Keratinocyte (primary cell): ENCODE results near the gene GCKR.

Experiments used
- CTCF ChIP-seq, 3 experiments: IDR thresholded peaks in 1 of 3; conservative IDR thresholded peaks in 1 of 3; optimal IDR thresholded peaks in 1 of 3; 2 replicates in 2 of 3; 3 replicates in 1 of 3; pipeline versions ENCODE3 to v1.5.1; 2011; ENCODE audit warnings: low read length in 3 of 3, mild to moderate bottlenecking in 3 of 3, moderate library complexity in 2 of 3, control low read depth in 1 of 3, inconsistent platforms in 1 of 3; ENCODE audit not compliant: insufficient read depth in 2 of 3; ENCODE audit errors: extremely low read depth in 1 of 3
- EZH2 ChIP-seq: IDR thresholded peaks from one replicate; pipeline ENCODE4 v1.6.1; 2012; ENCODE audit warnings: inconsistent platforms, mild to moderate bottlenecking, low read length, moderate library complexity

- TF ChIP-seq CTCF (optimal IDR thresholded peaks at IDR 0.05 in 1 of 3, IDR thresholded peaks at IDR 0.05 in 1 of 3, conservative IDR thresholded peaks at IDR 0.05 in 1 of 3; ENCODE audit: extremely low read depth in 1 of 3, insufficient read depth in 2 of 3, low read length in 3 of 3) (no peak), EZH2 (no peak)
Observed at GRCh38 chr2:27501042-27501441, 4.4 kb downstream of the GCKR start.
